GM19438 (cell line): Measurements from ENCODE around the gene CPEB2.

Experiments
- ATAC-seq: cut with Tn5 transposase; IDR thresholded peaks from one replicate; pipeline ENCODE4 v1.9.1; 2021; ENCODE audit warnings: low read depth; ENCODE audit not compliant: unreplicated experiment

CPEB2 gene

DNA sequence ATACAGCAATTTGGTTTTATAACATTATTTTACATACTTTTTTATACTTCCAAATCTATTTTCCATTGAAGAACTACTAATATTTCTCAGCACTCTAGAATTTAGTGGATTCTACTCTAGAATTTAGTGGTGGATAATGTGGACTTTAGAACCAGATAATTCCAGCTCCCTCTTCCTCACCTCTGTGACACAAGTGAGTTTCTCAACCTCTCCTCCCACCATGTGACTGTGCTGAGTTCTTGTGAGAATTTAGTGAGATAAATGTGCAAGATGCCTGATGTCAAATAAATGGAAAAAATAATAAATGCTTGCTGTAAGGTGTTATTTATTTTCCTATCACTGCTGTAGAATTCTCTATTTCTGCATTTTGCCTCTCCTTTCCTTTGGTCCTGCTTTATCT lies 107.3 kb downstream of the CPEB2 start:
- no peak for ATAC-seq

GRCh38 chr4:15110120-15110571 lies 107.9 kb downstream of the CPEB2 start:
- no peak for ATAC-seq

DNA sequence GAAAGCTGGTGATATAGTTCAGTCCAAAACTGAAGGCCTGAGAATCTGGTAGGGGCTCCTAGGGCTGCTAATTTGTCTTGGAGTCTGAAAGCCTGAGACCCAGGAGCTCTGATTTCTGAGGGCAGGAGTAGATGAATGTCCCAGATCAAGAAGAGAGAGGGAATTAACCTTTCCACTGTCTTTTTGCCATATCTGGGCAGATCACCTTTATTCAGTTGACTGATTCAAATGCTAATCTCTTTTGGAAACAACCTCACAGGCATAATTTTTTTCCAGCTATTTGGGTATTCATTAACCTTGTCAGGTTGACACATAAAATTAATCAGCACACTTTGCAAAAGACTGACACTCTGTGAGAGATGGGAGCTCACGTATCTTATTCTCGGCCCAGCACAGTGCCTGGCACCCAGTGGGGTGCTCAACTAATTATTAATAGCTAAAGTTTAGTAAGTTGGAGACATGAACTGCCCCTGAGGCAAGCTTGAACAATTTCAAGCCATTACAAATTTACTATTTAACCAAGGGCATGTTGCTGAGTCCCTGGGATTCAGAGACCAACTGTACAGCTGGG lies 114.3 kb downstream of the CPEB2 start:
- ATAC-seq, result no peak

GRCh38 chr4:15117270-15117946 lies 115.1 kb downstream of the CPEB2 start:
- no peak for ATAC-seq

- no peak for ATAC-seq
These were observed 116.0 kb downstream of the CPEB2 start for GRCh38 chr4:15118292-15118691.
